Activated CD8-positive, alpha-beta T cell treated with anti-CD3 and anti-CD28 coated beads for 36 hours (primary cell): Measurements from ENCODE around the gene TXLNA. TPM values are rescaled to one million over a fixed set of nuclear protein-coding genes. Genes with fewer than 3 reads are reported as not detected.

Experiments
- ATAC-seq: fragments of 200-7000 bp; cut with Tn5 transposase; one replicate; pipeline ENCODE4 v1.10.0; 2021; ENCODE audit warnings: mild to moderate bottlenecking, moderate library complexity
- CTCF ChIA-PET: fragments of 350-600 bp; sonication (Branson Sonifier 250); formaldehyde crosslinking; loops from one replicate; lab custom pipeline; 2021; ENCODE audit warnings: antibody characterized with exemption; lab: Charles Lee
- POLR2A ChIA-PET: fragments of 350-600 bp; sonication (Branson Sonifier 250); formaldehyde crosslinking; loops from one replicate; lab custom pipeline; 2021; ENCODE audit warnings: antibody characterized with exemption; lab: Charles Lee
- DNase-seq: peaks from one replicate; pipeline ENCODE4 v3.0.0-alpha.2; 2020
- H3K27ac Mint-ChIP-seq: one replicate; pipeline ENCODE4 v1.8.0; 2021; ENCODE audit warnings: mild to moderate bottlenecking, mixed read lengths
- H3K27me3 Mint-ChIP-seq: one replicate; pipeline ENCODE4 v1.8.0; 2021; ENCODE audit warnings: mixed read lengths
- H3K36me3 Mint-ChIP-seq: one replicate; pipeline ENCODE4 v1.8.0; 2021; ENCODE audit warnings: low read depth, mixed read lengths
- H3K4me1 Mint-ChIP-seq: one replicate; pipeline ENCODE4 v1.8.0; 2021; ENCODE audit warnings: low read depth, mixed read lengths
- H3K4me3 Mint-ChIP-seq: one replicate; pipeline ENCODE4 v1.8.0; 2021; ENCODE audit warnings: mild to moderate bottlenecking, moderate library complexity, mixed read lengths
- H3K9me3 Mint-ChIP-seq: one replicate; pipeline ENCODE4 v1.8.0; 2021; ENCODE audit warnings: mixed read lengths
- intact Hi-C: fragments of 100-400 bp; cut with micrococcal nuclease; formaldehyde crosslinking; loops from one replicate; pipeline ENCODE4 v1.10.0; 2022
- total RNA-seq, 2 experiments: library from RNA; stranded (reverse); gene quantifications; one replicate each; pipeline ENCODE4 v1.2.3, GENCODE V29; 2021
- TF ChIP-seq, protein P1 (sequence below): fragments of 200-600 bp; IDR thresholded peaks from one replicate; pipeline ENCODE4 v1.8.0; 2022; ENCODE audit warnings: antibody characterized with exemption, mild to moderate bottlenecking

TXLNA gene
- total RNA-seq, 2 experiments from 2014 or later = 71.5 to 73.3 TPM

DNA sequence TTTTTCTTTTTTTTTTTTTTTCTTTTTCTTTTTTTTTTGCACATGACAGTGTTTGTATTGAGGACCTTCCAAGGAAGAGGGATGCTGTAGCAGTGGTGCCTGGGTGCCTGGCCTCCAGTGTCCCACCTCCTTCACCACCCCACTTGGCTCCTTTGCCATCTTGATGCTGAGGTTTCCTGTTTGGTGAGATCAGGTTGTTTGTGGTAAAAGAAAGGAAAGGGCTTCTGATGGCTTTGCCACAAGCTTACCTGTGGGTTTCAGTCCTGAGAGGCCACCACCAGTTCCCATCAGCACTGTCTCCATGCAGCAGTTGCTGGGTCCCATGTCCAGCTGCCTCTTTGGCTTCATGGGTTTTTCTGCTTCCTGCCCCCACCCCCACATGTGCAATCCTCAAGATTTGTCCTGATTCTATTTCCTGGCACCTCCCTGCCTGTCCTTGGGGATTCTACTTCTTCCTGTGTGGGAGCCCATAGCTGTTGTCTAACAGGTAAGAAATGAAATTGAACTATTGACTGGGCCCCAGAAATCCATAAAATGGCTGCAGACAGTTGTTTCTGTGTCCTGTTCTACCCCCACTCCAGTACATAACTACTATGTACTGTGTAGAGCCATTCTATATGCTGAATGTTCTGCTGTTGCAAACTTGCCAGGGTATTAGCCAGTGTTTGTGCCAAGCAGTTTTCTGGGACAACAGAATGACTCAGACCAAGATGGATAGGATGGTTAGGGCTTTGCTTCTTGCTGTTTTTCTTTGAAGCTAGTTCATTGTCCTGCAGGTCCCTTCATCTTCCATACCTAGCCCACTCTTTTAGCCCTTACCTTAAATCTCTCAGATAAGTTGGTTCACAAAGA, 16.7 kb downstream of the TXLNA start:
- H3K36me3 Mint-ChIP-seq = peaks cover 58% of the 10 kb centered on the region
- POLR2A ChIA-PET = interaction anchor here (0.7 to 11.9 kb wide), 7 partner anchors 9 to 193 kb away, joined by 3 to 141 read pairs (median 8); partner anchors contain the start of genes IQCC, LCK and TXLNA

DNA sequence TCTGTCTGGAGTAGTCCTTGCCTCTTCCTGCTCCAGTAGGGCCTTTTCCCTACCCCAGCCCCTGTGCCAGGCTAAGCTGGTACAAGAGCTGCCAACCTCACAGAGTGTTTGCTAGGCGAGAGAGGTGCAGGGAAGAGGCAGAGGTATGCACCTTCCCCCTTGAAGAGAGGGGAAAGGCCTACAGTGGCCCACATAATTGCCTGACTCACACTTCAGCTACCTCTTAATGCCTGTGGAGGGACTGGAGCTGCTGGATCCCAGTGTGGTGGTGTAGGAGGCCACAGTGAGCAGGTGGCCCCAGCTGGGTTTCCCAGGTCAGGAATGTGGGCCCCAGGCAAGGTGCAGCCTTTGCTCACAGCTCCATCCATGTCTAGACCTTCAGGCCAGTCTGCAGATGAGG, 17.6 kb downstream of the TXLNA start:
- peaks cover 49% of the 10 kb centered on the region for H3K36me3 Mint-ChIP-seq
- no peak overlapping the region for H3K4me3 Mint-ChIP-seq
- TF ChIP-seq, protein P1, sequence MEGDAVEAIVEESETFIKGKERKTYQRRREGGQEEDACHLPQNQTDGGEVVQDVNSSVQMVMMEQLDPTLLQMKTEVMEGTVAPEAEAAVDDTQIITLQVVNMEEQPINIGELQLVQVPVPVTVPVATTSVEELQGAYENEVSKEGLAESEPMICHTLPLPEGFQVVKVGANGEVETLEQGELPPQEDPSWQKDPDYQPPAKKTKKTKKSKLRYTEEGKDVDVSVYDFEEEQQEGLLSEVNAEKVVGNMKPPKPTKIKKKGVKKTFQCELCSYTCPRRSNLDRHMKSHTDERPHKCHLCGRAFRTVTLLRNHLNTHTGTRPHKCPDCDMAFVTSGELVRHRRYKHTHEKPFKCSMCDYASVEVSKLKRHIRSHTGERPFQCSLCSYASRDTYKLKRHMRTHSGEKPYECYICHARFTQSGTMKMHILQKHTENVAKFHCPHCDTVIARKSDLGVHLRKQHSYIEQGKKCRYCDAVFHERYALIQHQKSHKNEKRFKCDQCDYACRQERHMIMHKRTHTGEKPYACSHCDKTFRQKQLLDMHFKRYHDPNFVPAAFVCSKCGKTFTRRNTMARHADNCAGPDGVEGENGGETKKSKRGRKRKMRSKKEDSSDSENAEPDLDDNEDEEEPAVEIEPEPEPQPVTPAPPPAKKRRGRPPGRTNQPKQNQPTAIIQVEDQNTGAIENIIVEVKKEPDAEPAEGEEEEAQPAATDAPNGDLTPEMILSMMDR = no peak
- peaks cover 74% of the 10 kb centered on the region for H3K4me1 Mint-ChIP-seq
- H3K27me3 Mint-ChIP-seq = no peaks in the 10 kb centered on the region
- ChIA-PET POLR2A (interaction anchor here (0.6 to 11.9 kb wide), 12 partner anchors 10 to 463 kb away, joined by 3 to 141 read pairs (median 4); partner anchors contain the start of genes IQCC, LCK and TXLNA), CTCF (interaction anchor here (1.0 to 2.6 kb wide), 2 partner anchors 19 to 51 kb away, joined by 4 to 12 read pairs; no protein-coding TSS in a partner anchor)
- H3K9me3 Mint-ChIP-seq = no peaks in the 10 kb centered on the region
- ATAC-seq (no peak), DNase-seq (no peak)
- H3K27ac Mint-ChIP-seq = no peak overlapping the region
- intact Hi-C loops = no loop called here

More for the DNA sequence above, 16.7 kb downstream of the TXLNA start:
- intact Hi-C loops = no loop called here
- H3K4me1 Mint-ChIP-seq = peaks cover 66% of the 10 kb centered on the region
- no peaks in the 10 kb centered on the region for H3K9me3 Mint-ChIP-seq
- no peaks in the 10 kb centered on the region for H3K27me3 Mint-ChIP-seq
- ATAC-seq (no peak), DNase-seq (no peak)
- CTCF ChIA-PET = interaction anchor here (0.8 to 2.6 kb wide), 4 partner anchors 20 to 217 kb away, joined by 3 to 12 read pairs (median 4); no protein-coding TSS in a partner anchor
- H3K4me3 Mint-ChIP-seq = no peak overlapping the region
- no peak overlapping the region for H3K27ac Mint-ChIP-seq
- TF ChIP-seq, protein P1 = no peak

DNA sequence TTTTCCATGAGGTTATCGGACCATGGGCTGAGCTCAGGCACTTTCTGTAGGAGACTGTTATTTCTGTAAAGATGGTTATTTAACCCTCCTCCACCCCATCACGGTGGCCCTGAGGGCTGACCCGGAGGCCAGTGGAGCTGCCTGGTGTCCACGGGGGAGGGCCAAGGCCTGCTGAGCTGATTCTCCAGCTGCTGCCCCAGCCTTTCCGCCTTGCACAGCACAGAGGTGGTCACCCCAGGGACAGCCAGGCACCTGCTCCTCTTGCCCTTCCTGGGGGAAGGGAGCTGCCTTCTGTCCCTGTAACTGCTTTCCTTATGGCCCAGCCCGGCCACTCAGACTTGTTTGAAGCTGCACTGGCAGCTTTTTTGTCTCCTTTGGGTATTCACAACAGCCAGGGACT, 18.4 kb downstream of the TXLNA start:
- TF ChIP-seq, protein P1 = no peak
- no peak for DNase-seq
- no peaks in the 10 kb centered on the region for H3K27me3 Mint-ChIP-seq
- no peak overlapping the region for H3K4me3 Mint-ChIP-seq
- H3K27ac Mint-ChIP-seq = no peak overlapping the region
- CTCF ChIA-PET = interaction anchor here (2.6 kb wide), 1 partner anchor 18 kb away, joined by 12 read pairs; no protein-coding TSS in a partner anchor
- H3K9me3 Mint-ChIP-seq = no peaks in the 10 kb centered on the region
- POLR2A ChIA-PET = interaction anchor here (0.6 to 11.9 kb wide), 12 partner anchors 9 to 462 kb away, joined by 3 to 141 read pairs (median 4); partner anchors contain the start of genes IQCC, LCK and TXLNA
- intact Hi-C loops = no loop called here
- no peak for ATAC-seq
- peaks cover 79% of the 10 kb centered on the region for H3K4me1 Mint-ChIP-seq
- peaks cover 42% of the 10 kb centered on the region for H3K36me3 Mint-ChIP-seq

DNA sequence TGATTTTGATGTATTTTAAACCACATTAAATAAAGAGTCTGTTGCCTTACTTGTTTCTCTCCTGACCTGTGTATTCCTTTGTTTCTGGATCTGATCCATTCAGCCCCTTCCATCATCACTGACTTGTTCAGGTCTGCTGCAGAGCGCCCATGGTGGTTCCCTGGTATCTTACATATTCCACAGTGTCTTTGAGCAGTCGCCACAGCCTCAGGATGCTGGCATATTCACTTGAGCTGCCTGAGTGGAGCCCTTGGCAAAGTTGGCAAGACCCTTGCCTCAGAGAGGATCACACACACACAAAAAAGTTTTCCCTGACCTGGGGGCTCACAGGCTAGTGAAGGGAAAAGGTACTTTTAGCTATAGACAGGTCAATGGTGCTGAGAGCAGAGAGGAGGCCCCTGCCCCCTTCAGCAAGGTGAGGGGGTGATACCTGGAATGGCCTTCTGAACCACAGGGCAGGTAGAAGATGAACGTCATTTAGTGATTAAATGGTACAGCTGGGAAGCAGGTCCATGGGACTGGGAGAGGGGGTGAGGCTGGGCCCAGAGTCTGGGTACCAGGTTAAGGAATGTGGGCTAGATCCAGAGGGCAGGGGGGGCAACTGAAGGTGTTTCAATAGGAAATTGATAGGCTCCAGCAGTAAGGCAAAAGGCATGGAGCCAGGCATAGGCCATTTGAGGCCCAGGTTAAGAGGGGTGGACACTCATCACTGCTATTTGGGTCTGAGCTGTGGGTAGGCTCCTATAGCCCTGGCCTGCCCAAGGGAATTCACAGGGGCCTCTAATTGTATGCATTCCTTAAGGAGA, 19.0 kb downstream of the TXLNA start:
- Mint-ChIP-seq H3K27ac (peak overlapping the region; percentile 44), H3K27me3 (no peaks in the 10 kb centered on the region), H3K36me3 (peaks cover 36% of the 10 kb centered on the region), H3K4me3 (no peak overlapping the region), H3K9me3 (no peaks in the 10 kb centered on the region), H3K4me1 (peaks cover 73% of the 10 kb centered on the region)
- intact Hi-C loops = no loop called here
- ATAC-seq (no peak), DNase-seq (no peak)
- TF ChIP-seq, protein P1 = no peak
- ChIA-PET POLR2A (interaction anchor here (0.8 to 11.9 kb wide), 8 partner anchors 8 to 163 kb away, joined by 3 to 141 read pairs (median 7); partner anchors contain the start of genes IQCC, LCK and TXLNA), CTCF (interaction anchor here (2.6 kb wide), 1 partner anchor 17 kb away, joined by 12 read pairs; no protein-coding TSS in a partner anchor)
